MM.1S (cell line): ENCODE results near the gene ADAM8.

Experiments used
- DNase-seq: peaks from one replicate; pipeline ENCODE4 v3.0.0-alpha.2; 2015
- H2AFZ ChIP-seq: fragments of 300-600 bp; sonication (generic); 2 replicates; pipeline ENCODE4 v1.6.0; 2016; ENCODE audit warnings: antibody characterized with exemption, low read length
- H3F3A ChIP-seq: fragments of 300-600 bp; sonication (generic); 2 replicates; pipeline ENCODE4 v1.6.1; 2016; ENCODE audit warnings: mild to moderate bottlenecking, antibody characterized with exemption, low read length, moderate library complexity, mixed read lengths; ENCODE audit not compliant: insufficient read depth
- H3K27ac ChIP-seq: fragments of 300-600 bp; sonication (generic); 2 replicates; pipeline ENCODE4 v1.5.1; 2016; ENCODE audit warnings: mild to moderate bottlenecking, low read length
- H3K27me3 ChIP-seq: fragments of 300-600 bp; sonication (generic); replicated peaks from 2 replicates; pipeline ENCODE4 v1.6.0; 2016; ENCODE audit warnings: low read length; ENCODE audit not compliant: insufficient read depth
- H3K36me3 ChIP-seq: fragments of 300-600 bp; sonication (generic); replicated peaks from 2 replicates; pipeline ENCODE4 v1.6.1; 2016; ENCODE audit warnings: mild to moderate bottlenecking, low read length, mixed read lengths; ENCODE audit not compliant: insufficient read depth
- H3K4me1 ChIP-seq: fragments of 300-600 bp; sonication (generic); 2 replicates; pipeline ENCODE4 v1.6.1; 2016; ENCODE audit warnings: low read length, mixed read lengths
- H3K4me2 ChIP-seq: fragments of 300-600 bp; sonication (generic); 2 replicates; pipeline ENCODE4 v1.6.0; 2016; ENCODE audit warnings: low read depth, low read length
- H3K4me3 ChIP-seq: fragments of 300-600 bp; sonication (generic); 2 replicates; pipeline ENCODE4 v1.5.1; 2016; ENCODE audit warnings: low read length, mixed read lengths
- H3K79me2 ChIP-seq: fragments of 300-600 bp; sonication (generic); 2 replicates; pipeline ENCODE4 v1.6.1; 2016; ENCODE audit warnings: mixed run types, low read length, mixed read lengths
- H3K9ac ChIP-seq: fragments of 300-600 bp; sonication (generic); 2 replicates; pipeline ENCODE4 v1.6.1; 2016; ENCODE audit warnings: low read length, mixed read lengths
- H3K9me2 ChIP-seq: fragments of 300-600 bp; sonication (generic); replicated peaks from 2 replicates; pipeline ENCODE4 v1.6.1; 2016; ENCODE audit warnings: mild to moderate bottlenecking, low read length, mixed read lengths; ENCODE audit not compliant: insufficient read depth
- H3K9me3 ChIP-seq: fragments of 300-600 bp; sonication (generic); replicated peaks from 2 replicates; pipeline ENCODE4 v1.6.1; 2016; ENCODE audit warnings: mild to moderate bottlenecking, low read length, mixed read lengths; ENCODE audit not compliant: insufficient read depth
- H4K20me1 ChIP-seq: fragments of 300-600 bp; sonication (generic); 2 replicates; pipeline ENCODE4 v1.6.1; 2016; ENCODE audit warnings: mild to moderate bottlenecking, low read length, moderate library complexity, mixed read lengths; ENCODE audit not compliant: insufficient read depth
- CTCF ChIP-seq: fragments of 300-600 bp; sonication (generic); IDR thresholded peaks from 2 replicates; pipeline ENCODE4 v1.5.1; 2016; ENCODE audit warnings: antibody characterized with exemption, low read length, mixed read lengths
- EZH2 ChIP-seq: fragments of 300-600 bp; sonication (generic); optimal IDR thresholded peaks from 2 replicates; pipeline ENCODE3; 2017; ENCODE audit warnings: low read depth, mild to moderate bottlenecking, antibody characterized with exemption, low read length, mixed read lengths
- EZH2phosphoT487 ChIP-seq: fragments of 300-600 bp; sonication (generic); IDR thresholded peaks from 2 replicates; pipeline ENCODE4 v1.6.1; 2018; ENCODE audit warnings: antibody characterized with exemption, low read length

Gene ADAM8

GRCh38 chr10:133282846-133283390, 6.2 kb upstream of the ADAM8 start:
- H3K9me3 ChIP-seq = no peaks in the 10 kb centered on the region
- H2AFZ ChIP-seq = no peak overlapping the region
- H4K20me1 ChIP-seq = no peaks in the 10 kb centered on the region
- peaks cover 6% of the 10 kb centered on the region; the same call in 1 of the 2 replicates for H3K36me3 ChIP-seq
- peaks cover 16% of the 10 kb centered on the region for H3K4me1 ChIP-seq
- TF ChIP-seq CTCF = no peak
- no peak for TF ChIP-seq EZH2phosphoT487
- no peak for TF ChIP-seq EZH2
- H3K4me2 ChIP-seq = no peak overlapping the region
- H3K27ac ChIP-seq = no peak overlapping the region
- H3F3A ChIP-seq = peaks cover 9% of the 10 kb centered on the region; the same call in 1 of the 2 replicates
- H3K79me2 ChIP-seq = no peaks in the 10 kb centered on the region
- H3K4me3 ChIP-seq = no peak overlapping the region
- DNase-seq = no peak
- no peaks in the 10 kb centered on the region for H3K27me3 ChIP-seq
- no peaks in the 10 kb centered on the region for H3K9me2 ChIP-seq
- no peak overlapping the region for H3K9ac ChIP-seq

DNA sequence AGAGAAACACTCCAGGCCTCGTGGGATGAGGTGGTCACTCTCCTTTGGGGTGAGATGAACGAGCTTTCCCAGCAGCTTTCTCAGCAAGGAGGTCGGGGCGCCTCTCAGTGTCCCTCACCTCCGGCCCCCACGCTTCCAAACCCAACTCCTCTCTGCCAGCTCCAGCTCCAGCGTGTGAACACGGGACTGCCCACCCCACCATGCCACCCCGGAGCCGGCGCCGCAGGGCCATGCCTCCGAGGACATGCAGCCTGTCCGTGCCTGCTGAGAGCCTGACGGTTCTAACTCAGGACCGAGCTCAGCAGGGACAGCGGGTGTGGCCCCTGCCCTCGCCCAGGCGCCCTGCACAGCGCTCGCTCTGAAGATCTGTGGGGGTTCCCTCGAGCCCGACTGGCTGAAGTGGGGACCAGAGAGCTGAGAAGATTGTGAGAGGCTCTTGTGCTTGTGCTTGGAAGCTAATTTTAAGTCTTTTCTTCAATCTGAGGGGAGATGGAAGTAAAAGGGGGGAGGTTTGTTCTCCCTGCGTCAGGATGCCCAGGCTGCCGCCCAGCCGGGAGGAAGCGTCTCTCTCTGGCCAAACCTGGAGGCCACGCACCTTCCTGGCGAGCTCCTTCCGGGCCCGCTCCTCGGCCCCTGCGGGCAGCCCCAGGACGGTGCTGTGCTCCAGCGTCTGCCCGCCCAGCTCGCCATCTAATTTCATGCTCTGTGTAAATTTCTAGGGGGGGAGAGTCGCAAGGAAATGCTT, 5.1 kb upstream of the ADAM8 start:
- H3K9me3 ChIP-seq = no peaks in the 10 kb centered on the region
- H3K9ac ChIP-seq = no peak overlapping the region
- H3F3A ChIP-seq = peaks cover 20% of the 10 kb centered on the region
- no peaks in the 10 kb centered on the region for H4K20me1 ChIP-seq
- H3K4me3 ChIP-seq = no peak overlapping the region
- no peak overlapping the region for H2AFZ ChIP-seq
- H3K36me3 ChIP-seq = peaks cover 6% of the 10 kb centered on the region; the same call in 1 of the 2 replicates
- H3K9me2 ChIP-seq = no peaks in the 10 kb centered on the region
- no peak overlapping the region for H3K27ac ChIP-seq
- no peaks in the 10 kb centered on the region for H3K27me3 ChIP-seq
- TF ChIP-seq EZH2 = no peak
- no peak for TF ChIP-seq EZH2phosphoT487
- no peak for TF ChIP-seq CTCF
- H3K4me1 ChIP-seq = peaks cover 27% of the 10 kb centered on the region
- H3K79me2 ChIP-seq = no peaks in the 10 kb centered on the region
- H3K4me2 ChIP-seq = no peak overlapping the region
- peak; percentile 3 for DNase-seq

DNA sequence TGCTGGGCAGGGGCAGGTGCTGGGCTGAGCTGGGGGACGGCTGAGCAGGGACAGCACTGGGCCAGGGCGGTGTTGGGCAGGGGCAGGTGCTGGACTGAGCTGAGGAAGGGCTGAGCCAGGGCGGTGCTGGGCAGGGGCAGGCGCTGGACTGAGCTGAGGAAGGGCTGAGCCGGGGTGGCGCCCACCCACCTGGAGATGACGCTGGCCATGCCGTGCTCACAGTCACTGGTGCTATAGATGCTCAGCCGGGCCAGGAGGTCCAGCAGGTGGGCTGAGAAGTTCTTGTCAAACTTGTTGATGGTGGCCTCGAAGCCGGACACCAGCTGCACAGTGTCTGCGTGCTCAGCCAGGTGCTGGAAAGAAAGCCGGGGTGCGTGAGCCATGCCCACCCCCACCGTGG, 4.4 kb upstream of the ADAM8 start:
- Histone ChIP-seq H3K79me2 (peaks cover 5% of the 10 kb centered on the region), H3F3A (peaks cover 26% of the 10 kb centered on the region), H3K4me3 (no peak overlapping the region), H3K9me3 (no peaks in the 10 kb centered on the region), H4K20me1 (no peaks in the 10 kb centered on the region), H2AFZ (no peak overlapping the region), H3K27me3 (no peaks in the 10 kb centered on the region), H3K9me2 (no peaks in the 10 kb centered on the region), H3K4me1 (peaks cover 27% of the 10 kb centered on the region), H3K27ac (no peak overlapping the region), H3K36me3 (peaks cover 6% of the 10 kb centered on the region; the same call in 1 of the 2 replicates), H3K4me2 (no peak overlapping the region), H3K9ac (no peak overlapping the region)
- DNase-seq = peak; percentile 2
- TF ChIP-seq EZH2phosphoT487 = no peak
- no peak for TF ChIP-seq EZH2
- TF ChIP-seq CTCF = no peak
